Measurements from ENCODE around the gene OR13C9.
"Not testable (repeated sequence)": the region's sequence is repeated elsewhere in the genome, so short reads cannot be mapped to it uniquely, and the experiment has no call there.

The OR13C9 gene

DNA sequence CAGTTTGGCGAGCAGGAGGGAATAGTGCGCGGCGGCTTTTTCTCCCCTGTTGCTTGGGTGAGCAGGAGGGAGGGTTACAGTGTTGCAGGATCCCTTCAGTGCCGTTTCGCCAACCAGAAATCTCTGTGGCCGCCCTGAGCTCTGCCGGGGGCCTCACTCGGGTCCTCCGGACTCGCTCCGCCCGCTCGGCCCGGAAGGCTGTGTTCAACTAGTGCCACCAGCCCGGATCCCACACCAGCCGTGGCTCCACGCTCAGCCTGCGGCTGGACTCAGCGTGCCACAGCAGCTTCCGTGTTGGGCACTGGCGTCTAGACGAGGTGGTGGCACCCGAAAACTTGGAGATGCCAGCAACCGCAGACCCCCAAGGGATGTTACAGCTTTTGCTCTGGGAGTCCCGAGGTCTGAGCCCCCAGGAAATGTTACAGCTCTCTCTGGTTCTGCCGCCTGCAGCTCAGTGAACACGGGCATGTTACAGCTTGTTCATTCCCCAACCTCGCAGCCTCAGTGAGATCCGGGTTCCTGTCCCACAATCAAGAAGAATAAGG lies 16.0 kb upstream of the OR13C9 start:
- H3K4me2 ChIP-seq (ENCODE audit: low read depth, low read length, poor library complexity, severe bottlenecking): no peak overlapping the region
- no peak overlapping the region for H3K9ac ChIP-seq (ENCODE audit: low read depth, low read length, poor library complexity, severe bottlenecking)
- no peak overlapping the region for H2AFZ ChIP-seq (ENCODE audit: low read length)
- H3F3A ChIP-seq (ENCODE audit: low read depth): no peaks in the 10 kb centered on the region
- H3K27me3 ChIP-seq (ENCODE audit: insufficient read depth, low read length, poor library complexity, severe bottlenecking): no peaks in the 10 kb centered on the region
- no peak for TF ChIP-seq EZH2phosphoT487 (IDR thresholded peaks at IDR 0.05; ENCODE audit: borderline replicate concordance)
- TF ChIP-seq, protein P1, sequence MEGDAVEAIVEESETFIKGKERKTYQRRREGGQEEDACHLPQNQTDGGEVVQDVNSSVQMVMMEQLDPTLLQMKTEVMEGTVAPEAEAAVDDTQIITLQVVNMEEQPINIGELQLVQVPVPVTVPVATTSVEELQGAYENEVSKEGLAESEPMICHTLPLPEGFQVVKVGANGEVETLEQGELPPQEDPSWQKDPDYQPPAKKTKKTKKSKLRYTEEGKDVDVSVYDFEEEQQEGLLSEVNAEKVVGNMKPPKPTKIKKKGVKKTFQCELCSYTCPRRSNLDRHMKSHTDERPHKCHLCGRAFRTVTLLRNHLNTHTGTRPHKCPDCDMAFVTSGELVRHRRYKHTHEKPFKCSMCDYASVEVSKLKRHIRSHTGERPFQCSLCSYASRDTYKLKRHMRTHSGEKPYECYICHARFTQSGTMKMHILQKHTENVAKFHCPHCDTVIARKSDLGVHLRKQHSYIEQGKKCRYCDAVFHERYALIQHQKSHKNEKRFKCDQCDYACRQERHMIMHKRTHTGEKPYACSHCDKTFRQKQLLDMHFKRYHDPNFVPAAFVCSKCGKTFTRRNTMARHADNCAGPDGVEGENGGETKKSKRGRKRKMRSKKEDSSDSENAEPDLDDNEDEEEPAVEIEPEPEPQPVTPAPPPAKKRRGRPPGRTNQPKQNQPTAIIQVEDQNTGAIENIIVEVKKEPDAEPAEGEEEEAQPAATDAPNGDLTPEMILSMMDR (conservative IDR thresholded peaks at IDR 0.05; ENCODE audit: low read length): no peak
- no peak overlapping the region for H3K4me3 ChIP-seq (ENCODE audit: low read length, poor library complexity, severe bottlenecking)
- no peaks in the 10 kb centered on the region for H3K36me3 ChIP-seq (ENCODE audit: insufficient read depth, low read length)
- no peaks in the 10 kb centered on the region for H3K9me3 ChIP-seq (ENCODE audit: insufficient read depth, low read depth, low read length)
- H3K79me2 ChIP-seq (ENCODE audit: insufficient read depth, low read length): no peaks in the 10 kb centered on the region
- H3K9me2 ChIP-seq (replicated peaks; ENCODE audit: low read depth, low read length): no peaks in the 10 kb centered on the region
- no peaks in the 10 kb centered on the region for H4K20me1 ChIP-seq (ENCODE audit: insufficient read depth, low read length, poor library complexity, severe bottlenecking)
- H3K4me1 ChIP-seq (ENCODE audit: insufficient read depth, low read length, poor library complexity, severe bottlenecking): no peaks in the 10 kb centered on the region

DNA sequence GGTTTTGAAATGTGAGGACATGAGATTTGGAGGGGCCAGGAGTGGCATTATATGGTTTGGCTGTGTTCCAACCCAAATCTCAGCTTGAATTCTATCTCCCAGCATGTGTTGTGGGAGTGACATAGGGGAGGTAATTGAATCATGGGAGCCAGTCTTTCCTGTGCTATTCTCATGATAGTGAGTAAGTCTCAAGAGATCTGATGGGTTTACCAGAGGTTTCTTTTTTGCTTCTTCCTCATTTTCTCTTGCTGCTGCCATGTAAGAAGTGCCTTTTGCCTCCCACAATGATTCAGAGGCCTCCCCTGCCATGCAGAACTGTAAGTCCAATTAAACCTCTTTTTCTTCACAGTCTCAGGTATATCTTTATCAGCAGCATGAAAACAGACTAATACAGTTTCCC lies 8.0 kb upstream of the OR13C9 start:
- not testable (repeated sequence) for H3K36me3 ChIP-seq (ENCODE audit: insufficient read depth, low read length); H3K9me2 ChIP-seq (replicated peaks; ENCODE audit: low read depth, low read length); H3K27me3 ChIP-seq (ENCODE audit: insufficient read depth, low read length, poor library complexity, severe bottlenecking); H4K20me1 ChIP-seq (ENCODE audit: insufficient read depth, low read length, poor library complexity, severe bottlenecking); H3K4me2 ChIP-seq (ENCODE audit: low read depth, low read length, poor library complexity, severe bottlenecking); H3K4me1 ChIP-seq (ENCODE audit: insufficient read depth, low read length, poor library complexity, severe bottlenecking); H2AFZ ChIP-seq (ENCODE audit: low read length); H3F3A ChIP-seq (ENCODE audit: low read depth); H3K79me2 ChIP-seq (ENCODE audit: insufficient read depth, low read length); H3K9me3 ChIP-seq (ENCODE audit: insufficient read depth, low read depth, low read length); H3K4me3 ChIP-seq (ENCODE audit: low read length, poor library complexity, severe bottlenecking); H3K9ac ChIP-seq (ENCODE audit: low read depth, low read length, poor library complexity, severe bottlenecking)

DNA sequence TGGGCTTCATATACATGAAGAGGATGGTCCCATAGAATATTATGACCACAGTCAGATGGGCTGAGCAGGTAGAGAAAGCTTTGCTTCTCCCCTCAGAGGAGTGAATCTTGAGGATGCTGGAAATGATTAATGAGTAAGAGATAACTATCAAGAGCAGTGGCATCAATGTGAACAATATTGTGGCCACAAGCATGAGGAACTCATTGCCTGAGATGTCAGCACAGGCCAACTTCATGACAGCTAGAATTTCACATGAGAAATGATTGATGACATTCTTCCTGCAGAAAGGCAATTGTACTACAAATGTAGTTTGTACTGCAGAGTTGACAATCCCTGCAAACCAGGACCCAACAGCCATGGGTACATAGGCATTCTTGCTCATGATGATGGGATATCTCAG lies 586 bp downstream of the OR13C9 start:
- H2AFZ ChIP-seq (ENCODE audit: low read length): no peak overlapping the region
- H3K9ac ChIP-seq (ENCODE audit: low read depth, low read length, poor library complexity, severe bottlenecking): no peak overlapping the region
- H3K9me3 ChIP-seq (ENCODE audit: insufficient read depth, low read depth, low read length): no peaks in the 10 kb centered on the region
- no peak overlapping the region for H3K4me2 ChIP-seq (ENCODE audit: low read depth, low read length, poor library complexity, severe bottlenecking)
- no peak overlapping the region for H3K4me3 ChIP-seq (ENCODE audit: low read length, poor library complexity, severe bottlenecking)
- no peaks in the 10 kb centered on the region for H3F3A ChIP-seq (ENCODE audit: low read depth)
- H3K4me1 ChIP-seq (ENCODE audit: insufficient read depth, low read length, poor library complexity, severe bottlenecking): no peaks in the 10 kb centered on the region
- H3K79me2 ChIP-seq (ENCODE audit: insufficient read depth, low read length): no peaks in the 10 kb centered on the region
- H3K9me2 ChIP-seq (replicated peaks; ENCODE audit: low read depth, low read length): no peaks in the 10 kb centered on the region
- TF ChIP-seq, protein P1 (conservative IDR thresholded peaks at IDR 0.05; ENCODE audit: low read length): no peak
- no peak for TF ChIP-seq EZH2phosphoT487 (IDR thresholded peaks at IDR 0.05; ENCODE audit: borderline replicate concordance)
- H3K27me3 ChIP-seq (ENCODE audit: insufficient read depth, low read length, poor library complexity, severe bottlenecking): no peaks in the 10 kb centered on the region
- H3K36me3 ChIP-seq (ENCODE audit: insufficient read depth, low read length): no peaks in the 10 kb centered on the region
- no peaks in the 10 kb centered on the region for H4K20me1 ChIP-seq (ENCODE audit: insufficient read depth, low read length, poor library complexity, severe bottlenecking)

DNA sequence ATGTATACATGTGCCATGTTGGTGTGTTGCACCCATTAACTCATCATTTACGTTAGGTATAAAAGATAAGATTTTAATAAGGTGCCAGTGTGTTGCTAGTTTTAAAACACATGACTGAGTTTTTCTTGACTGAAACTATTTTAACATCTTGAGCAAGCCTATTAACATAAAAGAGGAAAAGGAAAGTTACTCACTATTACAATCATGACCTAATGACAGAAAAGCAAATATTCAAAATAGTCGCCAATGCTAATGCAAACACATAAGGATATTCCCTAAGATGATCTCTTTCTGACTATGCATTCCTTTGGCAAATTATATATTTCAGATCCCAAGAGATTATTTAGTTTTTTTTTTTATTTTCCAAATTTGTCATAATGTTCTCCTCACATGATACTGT lies 6.8 kb downstream of the OR13C9 start:
- TF ChIP-seq, protein P1 (conservative IDR thresholded peaks at IDR 0.05; ENCODE audit: low read length): no peak
- TF ChIP-seq EZH2phosphoT487 (IDR thresholded peaks at IDR 0.05; ENCODE audit: borderline replicate concordance): no peak

More for the DNA sequence above, 6.8 kb downstream of the OR13C9 start:
- Histone ChIP-seq H3K79me2 (ENCODE audit: insufficient read depth, low read length) (no peaks in the 10 kb centered on the region), H4K20me1 (ENCODE audit: insufficient read depth, low read length, poor library complexity, severe bottlenecking) (no peaks in the 10 kb centered on the region), H2AFZ (ENCODE audit: low read length) (no peak overlapping the region), H3K4me3 (ENCODE audit: low read length, poor library complexity, severe bottlenecking) (no peak overlapping the region), H3K4me1 (ENCODE audit: insufficient read depth, low read length, poor library complexity, severe bottlenecking) (no peaks in the 10 kb centered on the region), H3K9me3 (ENCODE audit: insufficient read depth, low read depth, low read length) (no peaks in the 10 kb centered on the region), H3F3A (ENCODE audit: low read depth) (no peaks in the 10 kb centered on the region), H3K4me2 (ENCODE audit: low read depth, low read length, poor library complexity, severe bottlenecking) (no peak overlapping the region), H3K9ac (ENCODE audit: low read depth, low read length, poor library complexity, severe bottlenecking) (no peak overlapping the region), H3K9me2 (replicated peaks; ENCODE audit: low read depth, low read length) (no peaks in the 10 kb centered on the region), H3K36me3 (ENCODE audit: insufficient read depth, low read length) (no peaks in the 10 kb centered on the region), H3K27me3 (ENCODE audit: insufficient read depth, low read length, poor library complexity, severe bottlenecking) (no peaks in the 10 kb centered on the region)

All from Loucy (cell line).